Panc1 (cell line): ENCODE results near the gene MUC22.
"Not testable (repeated sequence)": the region's sequence is repeated elsewhere in the genome, so short reads cannot be mapped to it uniquely, and the experiment has no call there.

ENCODE experiments used
- CTCF ChIP-seq: fragments of 450-650 bp; IDR thresholded peaks from 2 replicates; pipeline ENCODE4 v1.5.1; 2017; ENCODE audit warnings: mild to moderate bottlenecking
- POLR2AphosphoS5 ChIP-seq: IDR thresholded peaks from 2 replicates; pipeline ENCODE4 v1.6.1; 2012; ENCODE audit warnings: mild to moderate bottlenecking, low read depth, low read length, moderate library complexity
- SIN3A ChIP-seq: IDR thresholded peaks from 2 replicates; pipeline ENCODE4 v1.6.1; 2012; ENCODE audit warnings: low read depth, mild to moderate bottlenecking, low read length, moderate library complexity, borderline replicate concordance; ENCODE audit not compliant: insufficient read depth
- TCF7L2 ChIP-seq: IDR thresholded peaks from 2 replicates; pipeline ENCODE4 v1.6.1; 2011; ENCODE audit warnings: mild to moderate bottlenecking, low read depth, low read length, inconsistent platforms
- TF ChIP-seq, protein P1 (sequence below), 2 experiments: IDR thresholded peaks; 2 replicates each; pipeline ENCODE4 v1.6.1; 2011 to 2012; ENCODE audit warnings: low read depth in 2 of 2, control low read depth in 1 of 2, low read length in 1 of 2, mild to moderate bottlenecking in 1 of 2, moderate library complexity in 1 of 2; ENCODE audit not compliant: insufficient read depth in 1 of 2

- TF ChIP-seq CTCF, TCF7L2, POLR2AphosphoS5, SIN3A: not testable (repeated sequence)
- TF ChIP-seq, protein P1, sequence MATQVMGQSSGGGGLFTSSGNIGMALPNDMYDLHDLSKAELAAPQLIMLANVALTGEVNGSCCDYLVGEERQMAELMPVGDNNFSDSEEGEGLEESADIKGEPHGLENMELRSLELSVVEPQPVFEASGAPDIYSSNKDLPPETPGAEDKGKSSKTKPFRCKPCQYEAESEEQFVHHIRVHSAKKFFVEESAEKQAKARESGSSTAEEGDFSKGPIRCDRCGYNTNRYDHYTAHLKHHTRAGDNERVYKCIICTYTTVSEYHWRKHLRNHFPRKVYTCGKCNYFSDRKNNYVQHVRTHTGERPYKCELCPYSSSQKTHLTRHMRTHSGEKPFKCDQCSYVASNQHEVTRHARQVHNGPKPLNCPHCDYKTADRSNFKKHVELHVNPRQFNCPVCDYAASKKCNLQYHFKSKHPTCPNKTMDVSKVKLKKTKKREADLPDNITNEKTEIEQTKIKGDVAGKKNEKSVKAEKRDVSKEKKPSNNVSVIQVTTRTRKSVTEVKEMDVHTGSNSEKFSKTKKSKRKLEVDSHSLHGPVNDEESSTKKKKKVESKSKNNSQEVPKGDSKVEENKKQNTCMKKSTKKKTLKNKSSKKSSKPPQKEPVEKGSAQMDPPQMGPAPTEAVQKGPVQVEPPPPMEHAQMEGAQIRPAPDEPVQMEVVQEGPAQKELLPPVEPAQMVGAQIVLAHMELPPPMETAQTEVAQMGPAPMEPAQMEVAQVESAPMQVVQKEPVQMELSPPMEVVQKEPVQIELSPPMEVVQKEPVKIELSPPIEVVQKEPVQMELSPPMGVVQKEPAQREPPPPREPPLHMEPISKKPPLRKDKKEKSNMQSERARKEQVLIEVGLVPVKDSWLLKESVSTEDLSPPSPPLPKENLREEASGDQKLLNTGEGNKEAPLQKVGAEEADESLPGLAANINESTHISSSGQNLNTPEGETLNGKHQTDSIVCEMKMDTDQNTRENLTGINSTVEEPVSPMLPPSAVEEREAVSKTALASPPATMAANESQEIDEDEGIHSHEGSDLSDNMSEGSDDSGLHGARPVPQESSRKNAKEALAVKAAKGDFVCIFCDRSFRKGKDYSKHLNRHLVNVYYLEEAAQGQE (IDR thresholded peaks at IDR 0.05; ENCODE audit: insufficient read depth in 1 of 2, low read depth in 2 of 2, low read length in 1 of 2): not testable (repeated sequence)
Observed at GRCh38 chr6:31053187-31053586, 42.9 kb downstream of the MUC22 start.
